Measurements from ENCODE around the gene PIK3AP1.
"Not testable (repeated sequence)": the region's sequence is repeated elsewhere in the genome, so short reads cannot be mapped to it uniquely, and the experiment has no call there.

DNA sequence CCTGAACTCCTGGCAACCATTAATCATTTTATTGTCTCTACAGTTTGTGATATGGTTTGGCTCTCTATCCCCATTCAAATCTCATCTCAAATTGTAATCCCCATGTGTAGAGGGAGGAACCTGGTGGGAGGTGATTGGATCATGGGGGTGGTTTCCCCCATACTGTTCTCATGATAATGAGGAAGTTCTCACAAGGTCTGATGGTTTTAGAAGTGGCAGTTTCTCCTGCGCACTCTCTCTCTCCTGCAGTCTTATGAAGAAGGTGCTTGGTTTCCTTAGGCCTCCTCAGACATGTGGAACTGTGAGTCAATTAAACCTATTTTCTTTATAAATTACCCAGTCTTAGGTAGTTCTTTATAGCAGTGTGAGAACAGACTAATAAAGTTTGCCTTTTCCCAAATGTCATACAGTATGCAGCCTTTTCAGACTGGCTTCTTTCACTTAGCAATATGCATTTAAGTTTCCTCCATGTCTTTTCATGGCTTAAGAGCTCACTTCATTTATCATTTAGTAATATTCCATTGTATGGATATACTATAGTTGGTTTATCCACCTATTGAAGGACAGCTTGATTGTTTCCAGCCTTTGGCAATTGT lies 17.1 kb upstream of the PIK3AP1 start:
- TF ChIP-seq, protein P1, sequence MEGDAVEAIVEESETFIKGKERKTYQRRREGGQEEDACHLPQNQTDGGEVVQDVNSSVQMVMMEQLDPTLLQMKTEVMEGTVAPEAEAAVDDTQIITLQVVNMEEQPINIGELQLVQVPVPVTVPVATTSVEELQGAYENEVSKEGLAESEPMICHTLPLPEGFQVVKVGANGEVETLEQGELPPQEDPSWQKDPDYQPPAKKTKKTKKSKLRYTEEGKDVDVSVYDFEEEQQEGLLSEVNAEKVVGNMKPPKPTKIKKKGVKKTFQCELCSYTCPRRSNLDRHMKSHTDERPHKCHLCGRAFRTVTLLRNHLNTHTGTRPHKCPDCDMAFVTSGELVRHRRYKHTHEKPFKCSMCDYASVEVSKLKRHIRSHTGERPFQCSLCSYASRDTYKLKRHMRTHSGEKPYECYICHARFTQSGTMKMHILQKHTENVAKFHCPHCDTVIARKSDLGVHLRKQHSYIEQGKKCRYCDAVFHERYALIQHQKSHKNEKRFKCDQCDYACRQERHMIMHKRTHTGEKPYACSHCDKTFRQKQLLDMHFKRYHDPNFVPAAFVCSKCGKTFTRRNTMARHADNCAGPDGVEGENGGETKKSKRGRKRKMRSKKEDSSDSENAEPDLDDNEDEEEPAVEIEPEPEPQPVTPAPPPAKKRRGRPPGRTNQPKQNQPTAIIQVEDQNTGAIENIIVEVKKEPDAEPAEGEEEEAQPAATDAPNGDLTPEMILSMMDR (IDR thresholded peaks at IDR 0.05), result not testable (repeated sequence)
- TF ChIP-seq POLR2A, POLR2AphosphoS5 (IDR thresholded peaks at IDR 0.05): not testable (repeated sequence)

Measured in upper lobe of left lung (tissue), 4 donors.